GM18508 (cell line): Measurements from ENCODE around the gene DCTN3.
"Not testable (repeated sequence)": the region's sequence is repeated elsewhere in the genome, so short reads cannot be mapped to it uniquely, and the experiment has no call there.

ENCODE experiments used
- ATAC-seq: cut with Tn5 transposase; IDR thresholded peaks from one replicate; pipeline ENCODE4 v1.9.1; 2021; ENCODE audit warnings: moderate number of reproducible peaks; ENCODE audit not compliant: insufficient read depth, unreplicated experiment

The DCTN3 gene

DNA sequence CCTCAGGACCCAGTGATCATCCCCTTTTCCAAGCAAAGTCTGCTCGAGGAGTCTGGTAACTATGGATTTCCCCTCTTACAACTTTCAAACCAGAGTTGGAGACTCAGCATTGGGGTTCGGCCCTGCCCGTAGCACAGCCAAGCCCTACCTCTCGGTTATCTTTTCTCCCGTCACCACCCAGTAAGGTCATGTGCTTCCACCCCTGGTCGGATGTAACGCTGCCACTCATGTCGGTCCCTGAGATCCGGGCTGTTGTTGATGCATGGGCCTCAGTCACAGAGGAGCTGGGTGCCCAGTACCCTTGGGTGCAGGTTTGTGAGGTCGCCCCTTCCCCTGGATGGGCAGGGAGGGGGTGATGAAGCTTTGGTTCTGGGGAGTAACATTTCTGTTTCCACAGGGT lies 27.4 kb upstream of the DCTN3 start:
- ATAC-seq: no peak

DNA sequence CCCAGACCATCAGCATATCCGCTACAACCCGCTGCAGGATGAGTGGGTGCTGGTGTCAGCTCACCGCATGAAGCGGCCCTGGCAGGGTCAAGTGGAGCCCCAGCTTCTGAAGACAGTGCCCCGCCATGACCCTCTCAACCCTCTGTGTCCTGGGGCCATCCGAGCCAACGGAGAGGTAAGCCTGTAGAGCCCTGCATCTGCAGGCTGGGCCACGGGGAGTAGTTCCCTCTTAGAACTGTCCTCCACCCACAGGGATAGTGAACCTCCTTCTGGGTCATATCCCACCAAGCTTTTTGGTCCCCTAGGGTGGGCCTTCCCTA lies 26.7 kb upstream of the DCTN3 start:
- peak; percentile 5 for ATAC-seq

DNA sequence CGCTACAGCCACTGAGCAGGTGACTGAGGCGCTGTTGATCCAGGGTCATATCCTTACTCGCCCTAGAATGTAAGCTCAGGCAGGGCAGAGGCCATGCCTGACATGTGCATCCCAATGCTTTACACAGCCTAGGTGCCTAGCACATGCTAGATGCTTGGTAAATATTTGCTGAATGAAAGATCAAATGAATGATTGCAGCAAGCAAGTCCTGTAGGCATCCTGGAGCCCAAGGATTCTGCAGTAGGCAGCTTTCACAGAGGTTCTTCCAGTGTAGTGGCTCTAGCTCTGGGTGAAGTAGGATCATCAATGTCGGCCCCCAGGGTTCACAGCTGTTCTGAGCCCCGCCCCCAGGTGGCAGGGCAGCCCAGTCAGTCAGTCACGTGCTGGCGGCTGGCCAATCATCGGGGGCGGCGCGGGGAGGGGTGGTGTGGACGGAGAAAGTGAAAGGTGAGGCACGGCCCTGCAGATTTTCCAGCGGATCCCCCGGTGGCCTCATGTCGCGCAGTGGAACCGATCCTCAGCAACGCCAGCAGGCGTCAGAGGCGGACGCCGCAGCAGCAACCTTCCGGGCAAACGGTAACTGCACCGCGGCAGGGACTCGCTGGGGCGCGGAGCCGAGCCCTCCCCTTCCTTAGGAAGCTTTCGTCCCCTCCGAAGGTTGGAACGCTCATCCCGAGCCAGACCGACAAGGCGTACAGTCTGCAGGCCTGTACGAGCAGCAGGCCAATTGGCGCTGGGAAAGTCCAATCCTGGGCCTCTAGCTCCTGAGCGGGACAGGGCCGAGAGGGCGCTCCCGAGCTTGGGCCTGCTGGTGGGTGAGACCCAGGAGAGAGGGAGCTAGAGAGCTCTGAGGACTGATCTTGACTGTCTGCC lies 26.2 kb upstream of the DCTN3 start, which contains the start of gene GALT:
TSS of gene GALT (plus strand) at position 465 of the 873 bp plus-strand sequence. CDS start at position 495, 30 bp downstream.
- peak; percentile 59 for ATAC-seq

DNA sequence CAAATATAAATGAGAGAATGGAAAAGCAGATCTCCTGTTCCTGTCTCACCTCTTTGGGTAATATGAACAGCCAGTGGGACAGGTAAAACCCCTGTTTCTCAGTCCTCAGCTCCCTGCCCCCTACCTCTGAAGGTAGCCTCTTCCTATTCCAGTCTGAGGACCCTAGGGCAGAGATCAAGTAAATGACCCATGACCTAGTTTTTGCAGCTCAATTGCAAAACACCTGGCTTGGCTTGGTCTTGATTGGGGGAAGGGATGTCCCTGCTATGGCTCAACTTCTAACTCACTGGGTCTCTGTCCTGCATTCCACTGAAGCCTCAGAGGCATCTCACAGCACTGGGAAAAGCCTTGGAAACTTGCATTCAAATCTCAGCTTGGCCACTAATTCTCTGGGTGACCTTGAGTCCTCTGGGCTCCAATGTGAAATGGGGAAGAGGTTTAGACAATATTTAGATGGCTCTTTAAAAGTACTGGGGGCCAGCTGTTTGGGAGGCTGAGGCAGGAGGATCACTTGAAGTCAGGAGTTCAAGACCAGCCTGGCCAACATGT lies 24.5 kb upstream of the DCTN3 start:
- ATAC-seq: no peak

DNA sequence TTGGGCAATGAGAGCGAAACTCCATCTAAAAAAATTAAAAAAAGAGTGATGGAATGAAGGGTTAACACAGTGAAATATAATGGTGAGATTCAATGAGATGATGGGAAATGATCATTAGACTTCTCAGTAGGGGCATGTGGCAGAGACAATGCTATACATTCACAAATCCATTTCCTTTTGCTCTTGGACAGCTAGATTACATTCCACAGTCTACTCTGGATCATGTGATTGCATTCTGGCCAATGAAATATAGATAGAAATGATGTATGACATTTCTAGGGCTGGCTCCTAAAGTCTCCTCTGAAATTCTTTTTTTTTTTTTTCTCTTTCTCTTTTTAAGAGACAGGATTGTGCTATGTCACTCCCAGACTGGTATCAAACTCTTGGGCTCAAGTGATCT lies 22.4 kb upstream of the DCTN3 start:
- no peak for ATAC-seq

DNA sequence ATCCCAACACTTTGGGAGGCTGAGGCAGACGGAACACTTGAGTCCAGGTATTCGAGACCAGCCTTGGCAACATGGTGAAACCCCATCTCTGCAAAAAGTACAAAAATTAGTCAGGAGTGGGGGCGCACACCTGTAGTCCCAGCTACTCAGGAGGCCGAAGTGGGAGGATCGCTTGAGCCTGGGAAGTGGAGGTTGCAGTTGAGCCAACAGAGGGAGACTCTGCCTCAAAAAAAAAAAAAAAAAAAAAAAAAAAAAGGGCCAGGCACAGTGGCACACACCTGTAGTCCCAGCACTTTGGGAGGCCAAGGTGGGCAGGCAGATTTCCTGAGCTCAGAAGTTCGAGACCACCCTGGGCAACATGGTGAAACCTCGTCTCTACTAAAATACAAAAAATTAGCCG lies 19.0 kb upstream of the DCTN3 start:
- not testable (repeated sequence) for ATAC-seq

DNA sequence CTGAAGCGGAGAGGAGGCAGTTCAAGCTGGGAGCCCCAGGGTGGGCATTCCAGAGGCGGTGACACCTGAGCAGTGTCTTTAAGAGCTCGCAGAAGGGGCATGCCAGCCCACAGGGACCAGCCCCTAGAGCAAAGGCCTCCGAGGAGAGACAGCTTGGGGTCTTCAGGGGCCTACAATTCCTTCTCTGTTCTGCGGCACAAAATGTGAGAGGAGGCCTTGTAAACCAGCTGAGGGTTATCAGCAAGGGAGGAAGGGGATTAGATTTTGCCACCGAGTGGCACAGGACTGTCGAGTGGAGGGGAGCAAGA lies 17.8 kb upstream of the DCTN3 start:
- no peak for ATAC-seq

DNA sequence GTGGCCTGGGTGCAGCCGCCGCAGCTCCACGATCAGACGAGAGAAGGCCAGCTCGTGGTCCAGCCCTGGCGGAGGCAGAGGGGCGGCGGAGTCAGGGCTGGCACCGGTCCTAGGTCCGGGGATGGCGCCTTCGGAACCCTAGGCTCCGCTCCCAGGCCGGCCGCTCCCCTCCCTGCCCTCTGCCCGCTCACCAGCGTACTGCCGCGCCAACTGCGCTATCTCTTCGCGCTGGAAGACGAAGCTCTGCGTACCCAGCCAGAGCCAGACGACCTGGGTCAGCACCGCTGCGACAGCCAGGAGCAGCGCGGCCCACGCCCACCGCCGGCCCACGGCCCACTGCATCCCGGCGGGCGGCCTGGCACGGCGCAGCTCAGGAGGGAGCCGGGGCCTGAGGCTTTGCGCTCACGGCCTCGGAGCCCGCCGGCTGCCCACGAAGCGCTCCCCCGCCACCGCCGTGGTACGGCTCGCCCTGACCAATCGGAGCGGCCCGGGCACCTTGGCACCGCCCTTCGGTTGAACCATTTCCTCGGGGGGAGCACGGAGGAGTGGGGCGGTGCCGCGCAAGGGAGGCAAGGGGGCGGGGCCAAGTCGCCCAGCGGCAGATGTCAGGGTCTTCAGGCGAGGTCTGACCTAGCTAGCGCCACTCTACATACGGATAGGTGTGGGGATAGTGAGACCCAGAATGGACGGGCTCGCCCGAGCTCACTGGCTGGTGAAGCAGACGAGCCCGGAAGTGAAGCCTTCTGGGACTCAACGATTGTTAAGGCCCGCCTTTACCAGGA lies 17.3 kb upstream of the DCTN3 start, which contains the start of gene SIGMAR1:
TSS of gene SIGMAR1 (minus strand) at position 432 of the 782 bp plus-strand sequence. CDS start at position 342, 90 bp downstream.
- ATAC-seq: peak; percentile 60

DNA sequence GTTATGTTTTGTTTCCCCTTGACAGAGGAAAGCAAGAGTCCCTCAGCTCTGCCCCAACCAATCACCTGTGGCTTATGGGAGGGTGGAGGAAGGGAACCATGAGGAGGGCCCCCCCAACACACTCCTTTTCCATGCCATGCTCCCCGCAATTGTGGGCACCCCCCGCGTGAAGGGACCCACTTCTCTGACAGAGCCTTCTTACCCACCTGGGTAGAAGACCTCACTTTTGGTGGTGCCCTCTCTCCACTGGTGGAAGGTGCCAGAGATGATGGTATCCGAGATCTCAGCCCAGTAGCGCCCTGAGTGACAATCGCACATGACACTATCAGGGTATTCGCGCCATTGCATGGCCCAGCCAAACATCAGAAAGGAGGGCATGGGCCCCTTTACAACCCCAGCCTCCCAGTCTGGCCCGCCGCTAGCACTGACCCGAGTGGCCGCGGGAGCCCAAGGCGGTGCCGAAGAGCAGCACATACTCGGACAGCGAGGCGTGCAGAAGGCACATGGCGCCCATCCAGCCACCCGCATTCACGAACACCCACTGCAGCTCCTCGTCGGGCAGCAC lies 16.6 kb upstream of the DCTN3 start:
- ATAC-seq: no peak

DNA sequence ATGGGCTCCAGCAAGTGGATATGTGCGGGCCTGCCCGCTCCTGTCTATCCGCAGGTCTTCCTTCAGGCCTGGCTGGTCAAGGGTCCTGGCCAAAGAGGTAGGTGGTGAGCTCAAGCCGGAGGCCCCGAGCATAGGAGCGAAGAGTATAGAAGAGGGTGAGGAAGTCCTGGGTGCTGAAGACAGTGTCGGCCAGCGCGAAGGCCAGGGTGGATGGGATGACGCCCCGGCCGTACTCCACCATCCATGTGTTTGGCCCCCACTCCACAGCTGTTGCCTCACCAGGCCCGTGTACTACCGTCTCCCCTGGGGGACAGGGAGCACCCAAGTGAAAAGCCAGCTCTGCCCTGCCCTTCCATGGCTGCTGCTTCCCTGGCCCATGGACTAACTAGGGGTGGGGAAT lies 15.3 kb upstream of the DCTN3 start:
- ATAC-seq: no peak

DNA sequence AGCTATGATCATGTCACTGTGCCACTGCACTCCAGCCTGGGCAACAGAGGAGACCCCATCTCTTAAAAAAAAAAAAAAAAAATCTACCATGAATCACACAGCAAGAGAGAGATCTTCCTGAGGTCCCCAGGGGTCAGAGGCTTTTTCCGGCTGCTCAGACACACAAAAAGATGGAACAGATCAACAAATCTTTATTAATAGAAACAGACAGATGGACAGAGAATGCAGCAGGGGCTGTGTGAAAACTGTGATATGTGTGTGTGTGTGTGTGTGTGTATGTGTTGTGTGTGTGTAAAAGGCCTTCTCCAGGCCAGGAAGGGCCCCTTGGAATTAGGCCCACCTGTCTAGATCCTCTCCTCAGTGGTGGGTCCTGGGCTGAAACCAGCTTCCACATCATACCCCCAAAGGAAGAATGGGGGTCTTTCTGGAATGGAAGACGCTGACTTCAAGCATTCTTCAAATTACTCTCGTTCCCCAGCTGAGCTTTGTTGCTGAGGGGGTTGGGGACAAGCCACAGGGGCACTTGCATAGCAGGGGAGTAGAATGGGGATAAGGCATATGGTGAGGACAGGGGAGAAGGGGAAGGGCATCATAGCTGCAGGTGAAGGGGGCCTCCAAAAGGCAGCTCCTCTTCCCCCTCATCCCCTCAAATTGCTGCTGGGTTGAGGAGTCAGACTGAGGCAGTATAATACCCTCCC lies 14.4 kb upstream of the DCTN3 start:
- ATAC-seq: no peak

DNA sequence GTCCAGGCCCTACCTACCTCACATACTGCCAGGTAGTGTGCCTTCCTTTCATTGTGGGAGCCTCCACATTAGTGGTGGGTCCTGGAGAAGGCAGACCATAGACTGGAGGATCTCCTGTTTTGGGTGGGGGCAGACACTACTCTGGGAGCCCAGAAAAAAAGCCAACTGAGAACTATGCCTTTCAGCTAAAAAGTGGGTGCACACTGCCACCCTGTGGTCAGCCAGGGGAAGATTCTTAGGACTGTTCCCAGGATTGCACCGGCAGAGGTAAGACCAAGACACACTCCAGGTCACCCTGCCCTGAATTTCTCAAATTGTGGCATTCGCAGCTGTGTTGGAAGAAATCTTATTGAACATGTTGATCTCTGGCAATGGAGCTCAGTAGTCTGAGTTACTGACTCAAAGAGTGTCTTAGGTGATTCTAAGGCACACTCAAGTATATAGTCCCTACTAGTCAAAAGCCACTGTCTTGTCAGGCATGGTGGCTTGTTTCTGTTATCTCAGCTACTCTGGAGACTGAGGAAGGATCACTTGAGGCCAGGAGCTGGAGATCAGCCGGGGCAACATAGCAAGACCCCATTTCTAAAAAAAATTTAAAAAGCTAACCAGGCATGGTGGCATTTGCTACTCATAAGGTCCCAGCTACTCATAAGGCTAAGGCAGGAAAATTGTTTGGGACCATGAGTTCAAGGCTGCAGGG lies 13.7 kb upstream of the DCTN3 start:
- no peak for ATAC-seq

DNA sequence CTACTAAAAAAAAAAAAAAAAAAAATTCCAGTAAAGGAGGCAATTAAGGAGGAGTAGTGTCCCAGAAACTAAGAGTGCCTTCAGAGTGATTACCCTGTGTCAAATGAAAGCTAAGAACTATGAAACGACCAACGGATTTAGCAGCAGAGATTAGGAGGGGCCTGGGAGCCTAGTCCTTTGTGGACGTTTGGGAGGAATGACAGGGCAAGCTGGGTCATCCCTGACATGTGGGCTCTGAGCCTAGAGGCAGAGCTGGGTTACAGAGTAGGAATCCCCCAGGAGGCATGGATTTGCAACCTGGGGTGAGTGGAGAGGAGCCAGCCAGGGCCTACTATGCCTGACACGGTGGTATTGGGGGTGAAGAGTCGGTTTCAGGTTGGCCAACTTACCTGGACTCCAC lies 12.9 kb upstream of the DCTN3 start:
- ATAC-seq: no peak

DNA sequence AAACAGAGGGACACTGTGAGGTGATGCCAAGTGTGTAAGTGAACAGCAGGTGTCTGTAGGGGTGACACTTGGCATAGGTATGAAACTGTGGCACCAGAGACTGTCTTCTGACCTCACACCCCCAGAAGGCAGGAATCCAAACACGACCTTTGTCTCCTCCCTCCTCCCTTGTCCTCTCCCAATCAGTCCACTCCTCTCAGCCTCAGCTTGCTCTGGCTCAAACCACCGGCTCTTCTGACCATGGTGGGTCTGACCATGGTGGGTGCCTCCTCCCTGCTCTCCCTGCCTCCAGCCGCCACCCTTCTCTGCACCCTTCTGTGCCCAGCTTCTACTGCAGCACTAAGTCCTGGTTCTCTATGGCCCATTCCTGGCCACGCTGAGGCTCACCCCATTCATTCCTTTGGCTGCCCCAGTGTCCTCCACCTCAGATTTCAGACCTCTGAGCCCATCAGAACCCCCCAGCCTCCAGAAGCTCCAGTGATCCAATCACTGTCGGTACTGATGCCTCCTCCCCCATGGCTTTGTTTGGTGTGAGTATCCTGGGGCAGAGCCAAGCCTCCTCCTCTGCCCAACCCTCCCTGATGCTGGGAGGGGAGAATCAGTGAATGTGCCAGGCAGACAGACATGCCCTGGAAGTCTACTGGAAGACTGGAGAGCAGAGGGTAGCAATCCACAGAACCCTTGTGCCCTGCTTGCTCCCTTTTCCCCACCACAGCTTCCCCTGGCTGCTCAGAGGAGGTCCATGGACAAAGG lies 10.3 kb upstream of the DCTN3 start:
- no peak for ATAC-seq

DNA sequence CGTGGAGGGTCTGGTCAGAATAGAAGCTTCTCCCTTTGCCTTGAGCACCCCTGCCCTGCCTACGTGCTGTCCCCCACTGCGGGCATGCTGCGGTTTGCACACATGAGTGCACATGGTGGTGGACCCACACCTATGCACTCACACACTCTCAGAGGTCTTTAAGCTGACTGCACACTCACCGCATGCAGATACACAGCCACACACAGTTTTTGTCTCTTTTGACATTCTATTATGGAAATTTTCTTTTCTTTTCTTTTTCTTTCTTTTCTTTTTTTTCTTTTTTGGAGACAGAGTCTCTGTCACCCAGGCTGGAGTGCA lies 9.2 kb upstream of the DCTN3 start:
- no peak for ATAC-seq

DNA sequence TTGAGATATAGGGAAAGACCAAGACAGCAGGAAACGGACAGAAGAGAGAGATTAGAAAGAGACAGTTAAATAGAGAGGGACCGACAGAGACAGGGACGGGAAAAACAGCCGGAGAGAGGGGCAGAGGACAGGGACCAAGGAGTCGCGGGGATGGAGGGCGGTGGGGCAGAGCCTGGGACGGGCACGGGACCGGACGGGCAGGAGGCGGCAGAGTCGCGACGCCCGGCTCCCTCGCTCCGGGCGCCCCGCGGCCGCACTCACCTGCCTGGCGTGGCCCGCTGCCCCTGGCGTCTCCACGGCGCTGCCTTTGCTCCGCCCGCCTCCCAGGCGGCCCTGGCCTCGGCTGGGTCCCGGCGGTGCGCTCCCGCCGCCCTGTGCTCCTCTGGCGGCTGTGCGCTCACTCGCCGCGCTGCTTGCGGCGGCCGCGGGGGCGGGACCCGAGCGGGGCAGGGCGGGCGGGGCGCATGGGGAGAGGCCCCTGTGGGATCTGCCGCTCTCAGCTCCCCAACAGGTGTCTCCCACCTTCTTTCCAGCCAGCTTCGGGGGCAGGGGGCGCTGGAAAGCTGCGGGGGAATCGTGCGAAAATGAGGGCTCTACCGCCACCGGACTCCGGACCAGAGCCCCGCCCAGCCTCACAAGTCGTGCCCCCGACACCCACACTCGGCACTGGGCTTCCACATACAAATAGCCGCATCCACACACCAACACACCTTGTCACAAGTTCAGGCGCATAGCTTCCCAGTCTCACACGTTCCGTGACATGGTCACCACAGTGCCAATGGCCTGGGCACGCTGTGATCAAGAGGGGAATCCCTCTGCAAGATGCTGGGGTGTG lies 8.6 kb upstream of the DCTN3 start, which contains the start of gene ARID3C:
TSS of gene ARID3C (minus strand) at position 411 of the 835 bp plus-strand sequence. CDS start 1,052 bp downstream, outside the sequence.
- ATAC-seq: no peak

DNA sequence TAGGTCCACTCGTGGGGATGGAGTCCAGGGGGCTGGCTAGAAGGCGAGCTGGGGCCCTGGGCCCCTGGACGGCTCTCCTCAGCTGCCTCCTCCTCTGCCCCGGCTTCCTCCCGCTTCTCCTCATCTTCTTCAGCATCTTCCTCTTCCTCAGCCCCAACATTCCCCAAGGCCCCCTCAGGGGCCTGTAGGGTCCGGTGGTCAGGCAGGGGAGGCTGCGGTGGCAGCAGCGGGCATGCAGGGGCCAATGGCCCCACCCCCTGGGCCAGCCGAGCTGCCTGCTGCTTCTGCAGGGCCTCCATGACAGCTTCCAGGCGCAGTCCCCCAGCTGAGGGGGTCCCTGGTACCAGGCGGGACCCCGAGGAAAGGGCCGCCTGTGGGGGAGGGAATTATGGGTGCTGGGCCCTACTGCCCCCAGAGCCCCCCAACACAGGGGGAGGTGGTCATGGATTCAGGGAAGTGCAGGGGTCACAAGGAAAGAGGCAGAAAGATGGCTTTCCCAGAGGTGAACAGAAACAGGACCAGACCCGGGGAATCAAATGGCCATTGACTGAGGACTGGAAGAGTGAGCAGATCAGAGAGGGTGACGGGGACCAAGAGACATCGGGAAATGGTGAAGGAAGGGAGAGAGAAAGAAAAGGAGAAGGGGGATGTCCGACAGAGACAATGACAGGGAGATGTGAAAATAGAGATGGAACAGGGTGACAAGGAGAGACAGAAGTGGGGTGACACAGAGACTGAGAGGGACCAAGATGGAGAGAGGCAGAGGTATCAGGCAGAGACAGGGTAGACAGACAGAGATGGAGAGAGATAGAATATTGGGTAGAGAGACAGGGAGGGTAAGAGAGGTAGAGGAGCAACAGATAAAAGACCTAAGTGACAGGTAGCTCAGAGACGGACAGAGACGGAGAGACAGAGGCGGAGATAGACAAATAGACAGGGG lies 7.7 kb upstream of the DCTN3 start:
- ATAC-seq: no peak
